SU-DHL-6 (cell line): ENCODE measurements around the gene UQCC3.

ENCODE experiments used
- H2AFZ ChIP-seq: fragments of 200-600 bp; sonication (generic); 2 replicates; pipeline ENCODE4 v1.6.1; 2014; ENCODE audit warnings: low read depth, mild to moderate bottlenecking, moderate library complexity, mixed read lengths, antibody characterized with exemption, low read length; ENCODE audit not compliant: severe bottlenecking
- H3F3A ChIP-seq: fragments of 200-600 bp; shearing (Covaris generic); 2 replicates; pipeline ENCODE4 v1.6.0; 2016; ENCODE audit warnings: antibody characterized with exemption, mild to moderate bottlenecking; ENCODE audit not compliant: insufficient read depth
- H3K27ac ChIP-seq: fragments of 200-600 bp; sonication (generic); 2 replicates; pipeline ENCODE4 v1.5.1; 2016; ENCODE audit warnings: low read depth, mild to moderate bottlenecking, low read length, moderate library complexity, mixed read lengths
- H3K27me3 ChIP-seq: fragments of 200-600 bp; sonication (generic), shearing (Covaris generic); 2 replicates; pipeline ENCODE4 v1.6.0; 2014; ENCODE audit warnings: mild to moderate bottlenecking, low read length
- H3K36me3 ChIP-seq: fragments of 200-600 bp; sonication (generic); 2 replicates; pipeline ENCODE4 v1.6.1; 2014; ENCODE audit warnings: mild to moderate bottlenecking, low read length, mixed read lengths
- H3K4me2 ChIP-seq: fragments of 300-600, 200-600 bp; shearing (Covaris generic), sonication (generic); 2 replicates; pipeline ENCODE4 v1.6.0; 2014; ENCODE audit warnings: low read length, low read depth, mild to moderate bottlenecking; ENCODE audit not compliant: poor library complexity, severe bottlenecking
- H3K4me3 ChIP-seq: fragments of 200-600 bp; sonication (generic); 2 replicates; pipeline ENCODE4 v1.5.1; 2014; ENCODE audit warnings: antibody characterized with exemption, low read length, mild to moderate bottlenecking, mixed read lengths; ENCODE audit not compliant: insufficient read depth, poor library complexity, severe bottlenecking
- H3K79me2 ChIP-seq: fragments of 200-600 bp; sonication (generic); 2 replicates; pipeline ENCODE4 v1.6.1; 2014; ENCODE audit warnings: mild to moderate bottlenecking, low read length, moderate library complexity; ENCODE audit not compliant: insufficient read depth
- H3K9ac ChIP-seq: fragments of 200-600 bp; sonication (generic); 2 replicates; pipeline ENCODE4 v1.7.0; 2014; ENCODE audit warnings: mild to moderate bottlenecking, low read length
- H3K9me2 ChIP-seq: fragments of 200-600 bp; sonication (generic); replicated peaks from 2 replicates; pipeline ENCODE4 v1.6.1; 2014; ENCODE audit warnings: low read length; ENCODE audit not compliant: insufficient read depth
- H3K9me3 ChIP-seq: fragments of 200-600 bp; sonication (generic); 2 replicates; pipeline ENCODE4 v1.6.1; 2014; ENCODE audit warnings: low read length, mixed read lengths; ENCODE audit not compliant: insufficient read depth
- H4K20me1 ChIP-seq: fragments of 200-600 bp; sonication (generic); 2 replicates; pipeline ENCODE4 v1.6.1; 2014; ENCODE audit warnings: low read depth, mild to moderate bottlenecking, antibody characterized with exemption, low read length, moderate library complexity, mixed read lengths
- EZH2phosphoT487 ChIP-seq: fragments of 200-600 bp; sonication (generic), shearing (Covaris generic); conservative IDR thresholded peaks from 2 replicates; pipeline ENCODE4 v1.6.1; 2018; ENCODE audit warnings: mild to moderate bottlenecking, antibody characterized with exemption, low read length, moderate library complexity, mixed read lengths
- TF ChIP-seq, protein P1 (sequence below): fragments of 200-600 bp; sonication (generic); IDR thresholded peaks from one replicate; pipeline ENCODE4 v1.5.1; 2017; ENCODE audit warnings: antibody characterized with exemption, mild to moderate bottlenecking, low read length, moderate library complexity; ENCODE audit not compliant: insufficient read depth, poor library complexity, severe bottlenecking

Gene UQCC3

DNA sequence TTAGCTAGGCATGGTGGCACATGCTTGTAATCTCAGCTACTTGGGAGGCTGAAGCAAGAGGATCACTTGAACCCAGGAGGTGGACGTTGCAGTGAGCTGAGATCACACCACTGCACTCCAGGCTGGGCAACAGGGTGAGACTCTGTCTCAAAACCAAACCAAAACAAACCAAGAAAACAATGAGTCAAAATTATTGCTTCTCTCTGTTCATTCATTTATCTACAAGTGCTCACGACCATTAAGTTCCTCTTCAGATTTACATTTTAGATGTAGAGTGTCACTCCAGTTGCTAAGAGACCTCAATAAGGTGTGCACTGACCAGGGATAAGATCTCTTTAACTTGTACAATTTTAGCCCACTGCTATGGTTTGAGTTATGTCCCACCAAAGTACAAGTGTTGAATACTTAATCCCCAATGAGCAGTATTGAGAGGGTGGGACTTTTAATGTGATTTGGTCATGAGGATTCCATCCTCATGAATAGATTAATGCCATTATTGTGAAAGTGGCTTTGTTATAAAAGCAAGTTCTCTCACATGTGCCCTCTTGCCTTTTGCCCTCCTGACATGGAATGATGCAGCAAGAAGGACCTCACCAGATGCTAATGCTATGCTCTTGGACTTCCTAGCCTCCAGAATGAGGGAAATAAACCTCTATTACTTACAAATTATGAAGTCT lies 48.0 kb downstream of the UQCC3 start:
- Histone ChIP-seq H3K9ac (no peak overlapping the region), H3K27me3 (no peaks in the 10 kb centered on the region), H3K4me3 (no peak overlapping the region), H3K4me2 (no peak overlapping the region), H3K9me3 (no peaks in the 10 kb centered on the region), H4K20me1 (peaks cover 5% of the 10 kb centered on the region), H2AFZ (no peak overlapping the region), H3K79me2 (peaks cover 41% of the 10 kb centered on the region), H3K36me3 (peaks cover 68% of the 10 kb centered on the region), H3K27ac (no peak overlapping the region), H3K9me2 (no peaks in the 10 kb centered on the region), H3F3A (no peaks in the 10 kb centered on the region)
- TF ChIP-seq, protein P1, sequence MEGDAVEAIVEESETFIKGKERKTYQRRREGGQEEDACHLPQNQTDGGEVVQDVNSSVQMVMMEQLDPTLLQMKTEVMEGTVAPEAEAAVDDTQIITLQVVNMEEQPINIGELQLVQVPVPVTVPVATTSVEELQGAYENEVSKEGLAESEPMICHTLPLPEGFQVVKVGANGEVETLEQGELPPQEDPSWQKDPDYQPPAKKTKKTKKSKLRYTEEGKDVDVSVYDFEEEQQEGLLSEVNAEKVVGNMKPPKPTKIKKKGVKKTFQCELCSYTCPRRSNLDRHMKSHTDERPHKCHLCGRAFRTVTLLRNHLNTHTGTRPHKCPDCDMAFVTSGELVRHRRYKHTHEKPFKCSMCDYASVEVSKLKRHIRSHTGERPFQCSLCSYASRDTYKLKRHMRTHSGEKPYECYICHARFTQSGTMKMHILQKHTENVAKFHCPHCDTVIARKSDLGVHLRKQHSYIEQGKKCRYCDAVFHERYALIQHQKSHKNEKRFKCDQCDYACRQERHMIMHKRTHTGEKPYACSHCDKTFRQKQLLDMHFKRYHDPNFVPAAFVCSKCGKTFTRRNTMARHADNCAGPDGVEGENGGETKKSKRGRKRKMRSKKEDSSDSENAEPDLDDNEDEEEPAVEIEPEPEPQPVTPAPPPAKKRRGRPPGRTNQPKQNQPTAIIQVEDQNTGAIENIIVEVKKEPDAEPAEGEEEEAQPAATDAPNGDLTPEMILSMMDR: no peak
- TF ChIP-seq EZH2phosphoT487: no peak

DNA sequence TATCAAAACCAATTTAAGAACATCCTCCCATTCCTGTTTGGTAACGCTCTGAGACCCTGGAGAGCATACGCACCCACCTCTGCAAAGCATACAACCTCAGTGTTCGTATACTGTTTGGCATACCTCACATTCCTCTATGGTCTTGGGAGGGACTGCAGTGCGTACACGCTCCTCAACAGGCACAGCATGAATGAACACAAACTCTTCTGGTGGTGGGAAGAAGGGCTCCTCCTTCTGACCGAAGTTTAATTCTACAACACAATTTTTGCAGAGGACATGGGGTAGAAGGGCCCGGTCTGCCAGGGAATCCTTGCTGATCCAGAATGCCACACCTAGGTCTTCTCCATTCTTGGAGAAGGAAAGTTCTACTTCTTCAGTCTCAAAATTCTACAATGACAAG lies 50.5 kb downstream of the UQCC3 start:
- no peak overlapping the region for H3K4me2 ChIP-seq
- no peak for TF ChIP-seq EZH2phosphoT487
- TF ChIP-seq, protein P1: no peak
- H3K27me3 ChIP-seq: no peaks in the 10 kb centered on the region
- H4K20me1 ChIP-seq: peaks cover 22% of the 10 kb centered on the region
- no peak overlapping the region for H3K9ac ChIP-seq
- no peaks in the 10 kb centered on the region for H3K9me2 ChIP-seq
- H3K9me3 ChIP-seq: no peaks in the 10 kb centered on the region
- H2AFZ ChIP-seq: no peak overlapping the region
- no peaks in the 10 kb centered on the region for H3F3A ChIP-seq
- H3K36me3 ChIP-seq: peaks cover 57% of the 10 kb centered on the region
- peaks cover 61% of the 10 kb centered on the region for H3K79me2 ChIP-seq
- no peak overlapping the region for H3K4me3 ChIP-seq
- H3K27ac ChIP-seq: no peak overlapping the region
